Measurements from ENCODE around the gene POGLUT3. TPM values are rescaled to one million over a fixed set of nuclear protein-coding genes. Genes with fewer than 3 reads are reported as not detected.

The POGLUT3 gene
- total and polyA plus RNA-seq, 4 donors: 9.9 to 31.8 (median 19.0) TPM

DNA sequence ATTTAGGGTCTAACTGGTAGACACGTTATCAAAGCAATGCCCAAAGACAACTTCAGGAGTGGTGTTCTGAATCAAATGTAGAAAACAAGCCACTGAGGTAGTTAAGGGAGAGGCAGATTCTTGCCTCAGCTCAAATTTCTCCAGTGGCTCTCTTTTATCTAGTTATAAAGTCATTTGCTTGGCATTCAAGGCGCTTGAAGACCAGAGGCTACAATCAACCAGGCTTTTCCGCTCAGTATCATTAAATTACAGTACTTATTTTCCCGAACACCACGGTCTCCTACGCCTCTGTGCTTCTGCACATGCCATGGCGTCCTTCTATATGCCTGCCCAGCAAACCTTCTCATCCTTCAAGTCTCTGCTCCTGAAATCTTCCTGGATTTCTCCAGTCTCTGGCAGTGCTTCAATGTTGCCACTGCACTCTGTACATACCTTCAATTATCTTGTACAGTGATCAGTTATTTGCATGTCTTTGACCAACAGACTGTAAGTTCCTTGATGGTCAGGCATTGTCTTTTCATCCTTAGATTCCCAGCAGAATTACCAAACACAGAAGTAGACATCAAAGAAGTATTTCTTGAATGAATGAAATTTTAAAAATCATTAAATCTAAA lies 1.4 kb downstream of the POGLUT3 start:
- peaks cover 0 to 4% (median 1%) of the 10 kb centered on the region in 4 donors for H3K36me3 ChIP-seq (ENCODE audit: control insufficient read depth in 4 of 4, insufficient read depth in 4 of 4, low read length in 4 of 4)
- ATAC-seq (ENCODE audit: insufficient read depth, low FRiP score) (no peak), DNase-seq (peak in 2 of 3 donors; percentile 26 to 38)
- no peak overlapping the region for H3K4me3 ChIP-seq
- peaks cover 0 to 17% (median 6%) of the 10 kb centered on the region in 5 donors for H3K4me1 ChIP-seq (ENCODE audit: control insufficient read depth in 5 of 5, insufficient read depth in 5 of 5, low read length in 5 of 5)
- H3K27me3 ChIP-seq (ENCODE audit: control insufficient read depth in 3 of 3, insufficient read depth in 3 of 3, low read length in 2 of 3): no peaks in the 10 kb centered on the region
- H3K9me3 ChIP-seq (ENCODE audit: control insufficient read depth in 4 of 4, insufficient read depth in 3 of 4, low read length in 3 of 4): no peaks in the 10 kb centered on the region
- WGBS, 2 donors: 92 to 96% methylated on average over 7 of the region's 7 CpGs
- TF ChIP-seq, protein P1, sequence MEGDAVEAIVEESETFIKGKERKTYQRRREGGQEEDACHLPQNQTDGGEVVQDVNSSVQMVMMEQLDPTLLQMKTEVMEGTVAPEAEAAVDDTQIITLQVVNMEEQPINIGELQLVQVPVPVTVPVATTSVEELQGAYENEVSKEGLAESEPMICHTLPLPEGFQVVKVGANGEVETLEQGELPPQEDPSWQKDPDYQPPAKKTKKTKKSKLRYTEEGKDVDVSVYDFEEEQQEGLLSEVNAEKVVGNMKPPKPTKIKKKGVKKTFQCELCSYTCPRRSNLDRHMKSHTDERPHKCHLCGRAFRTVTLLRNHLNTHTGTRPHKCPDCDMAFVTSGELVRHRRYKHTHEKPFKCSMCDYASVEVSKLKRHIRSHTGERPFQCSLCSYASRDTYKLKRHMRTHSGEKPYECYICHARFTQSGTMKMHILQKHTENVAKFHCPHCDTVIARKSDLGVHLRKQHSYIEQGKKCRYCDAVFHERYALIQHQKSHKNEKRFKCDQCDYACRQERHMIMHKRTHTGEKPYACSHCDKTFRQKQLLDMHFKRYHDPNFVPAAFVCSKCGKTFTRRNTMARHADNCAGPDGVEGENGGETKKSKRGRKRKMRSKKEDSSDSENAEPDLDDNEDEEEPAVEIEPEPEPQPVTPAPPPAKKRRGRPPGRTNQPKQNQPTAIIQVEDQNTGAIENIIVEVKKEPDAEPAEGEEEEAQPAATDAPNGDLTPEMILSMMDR (IDR thresholded peaks at IDR 0.05; ENCODE audit: control extremely low read depth, extremely low read depth): no peak
- H3K27ac ChIP-seq (ENCODE audit: low read depth in 1 of 2, low read length in 1 of 2): peak overlapping the region; percentile 98 to 99
- peak overlapping the region in 1 of 2 donors; percentile 99 for H3K9ac ChIP-seq (ENCODE audit: insufficient read depth in 1 of 2, low read length in 2 of 2)

- Histone ChIP-seq H3K4me3 (no peak overlapping the region), H3K36me3 (ENCODE audit: control insufficient read depth in 4 of 4, insufficient read depth in 4 of 4, low read length in 4 of 4) (peaks cover under 1 to 4% (median 3%) of the 10 kb centered on the region in 4 donors), H3K27ac (ENCODE audit: low read depth in 1 of 2, low read length in 1 of 2) (no peak overlapping the region), H3K27me3 (ENCODE audit: control insufficient read depth in 3 of 3, insufficient read depth in 3 of 3, low read length in 2 of 3) (no peaks in the 10 kb centered on the region), H3K4me1 (ENCODE audit: control insufficient read depth in 5 of 5, insufficient read depth in 5 of 5, low read length in 5 of 5) (peaks cover 0 to 17% (median 6%) of the 10 kb centered on the region in 5 donors), H3K9ac (ENCODE audit: insufficient read depth in 1 of 2, low read length in 2 of 2) (no peak overlapping the region), H3K9me3 (ENCODE audit: control insufficient read depth in 4 of 4, insufficient read depth in 3 of 4, low read length in 3 of 4) (no peaks in the 10 kb centered on the region)
- TF ChIP-seq, protein P1 (IDR thresholded peaks at IDR 0.05; ENCODE audit: control extremely low read depth, extremely low read depth): no peak
- 83 to 85% methylated on average over 3 of the region's 3 CpGs for WGBS, 2 donors
- DNase-seq (peak in 2 of 3 donors; percentile 39 to 66), ATAC-seq (ENCODE audit: insufficient read depth, low FRiP score) (no peak)
Observed at GRCh38 chr11:108495326-108495725, 2.9 kb downstream of the POGLUT3 start.

DNA sequence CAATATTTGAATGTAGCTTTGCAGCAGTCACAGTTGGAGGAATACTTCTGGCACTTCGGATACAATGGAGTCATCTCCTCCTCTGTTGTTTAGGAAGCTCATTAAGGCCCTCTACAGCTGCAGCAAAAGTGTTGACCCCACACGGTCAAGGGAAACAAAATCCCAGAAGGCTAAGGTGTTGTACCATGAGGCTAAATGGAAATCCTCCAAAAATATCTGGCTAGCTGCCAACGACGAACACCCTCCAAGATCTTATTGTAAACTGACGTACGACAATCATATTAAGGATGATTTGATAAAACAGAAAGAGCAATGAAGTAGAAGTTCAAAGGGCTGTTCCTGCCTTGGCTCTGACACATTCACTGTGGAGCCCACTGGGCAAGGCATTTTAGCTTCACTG lies 4.0 kb downstream of the POGLUT3 start:
- peak; percentile 22 to 42 (median 42) for DNase-seq
- no peak for ATAC-seq (ENCODE audit: insufficient read depth, low FRiP score)

More for the DNA sequence above, 4.0 kb downstream of the POGLUT3 start:
- Histone ChIP-seq H3K4me3 (no peak overlapping the region), H3K27me3 (ENCODE audit: control insufficient read depth in 3 of 3, insufficient read depth in 3 of 3, low read length in 2 of 3) (no peaks in the 10 kb centered on the region), H3K9ac (ENCODE audit: insufficient read depth in 1 of 2, low read length in 2 of 2) (no peak overlapping the region), H3K36me3 (ENCODE audit: control insufficient read depth in 4 of 4, insufficient read depth in 4 of 4, low read length in 4 of 4) (peaks cover 4 to 8% (median 5%) of the 10 kb centered on the region in 4 donors), H3K4me1 (ENCODE audit: control insufficient read depth in 5 of 5, insufficient read depth in 5 of 5, low read length in 5 of 5) (peaks cover 0 to 17% (median 6%) of the 10 kb centered on the region in 5 donors), H3K9me3 (ENCODE audit: control insufficient read depth in 4 of 4, insufficient read depth in 3 of 4, low read length in 3 of 4) (no peaks in the 10 kb centered on the region), H3K27ac (ENCODE audit: low read depth in 1 of 2, low read length in 1 of 2) (no peak overlapping the region)
- whole genome bisulfite sequencing, 2 donors: 53 to 70% methylated on average over 6 of the region's 6 CpGs
- TF ChIP-seq, protein P1 (IDR thresholded peaks at IDR 0.05; ENCODE audit: control extremely low read depth, extremely low read depth): no peak

Measured in lung (tissue), 12 donors.